GM10266 (cell line): Measurements from ENCODE around the gene EIF4B.

Source experiments
- DNase-seq: peaks from one replicate; pipeline ENCODE4 v3.0.0; 2012; ENCODE audit errors: extremely low spot score
- CTCF ChIP-seq: IDR thresholded peaks from 2 replicates; pipeline ENCODE4 v1.5.1; 2012; ENCODE audit warnings: mild to moderate bottlenecking, low read depth; ENCODE audit not compliant: control insufficient read depth, insufficient read depth; ENCODE audit errors: missing control alignments

The EIF4B gene

GRCh38 chr12:53052419-53053217, 46.4 kb downstream of the EIF4B start:
- no peak for TF ChIP-seq CTCF
- DNase-seq, result no peak

- peak; percentile 76 for TF ChIP-seq CTCF
- no peak for DNase-seq
Measured at GRCh38 chr12:53053218-53054111, 47.2 kb downstream of the EIF4B start.

GRCh38 chr12:53054112-53054878, 48.0 kb downstream of the EIF4B start:
- DNase-seq, result peak; percentile 94
- TF ChIP-seq CTCF, result no peak

- no peak for DNase-seq
- TF ChIP-seq CTCF, result no peak
Measured at GRCh38 chr12:53055471-53056266, 49.4 kb downstream of the EIF4B start.

GRCh38 chr12:53056296-53056695, 50.0 kb downstream of the EIF4B start:
- DNase-seq, result no peak

More at GRCh38 chr12:53056296-53056695, 50.0 kb downstream of the EIF4B start:
- no peak for TF ChIP-seq CTCF
